GM18498 (cell line): ENCODE data around the gene ADD2.

Experiments used
- ATAC-seq: cut with Tn5 transposase; IDR thresholded peaks from one replicate; pipeline ENCODE4 v1.9.1; 2021; ENCODE audit warnings: mild to moderate bottlenecking, moderate library complexity; ENCODE audit not compliant: unreplicated experiment

Gene ADD2

DNA sequence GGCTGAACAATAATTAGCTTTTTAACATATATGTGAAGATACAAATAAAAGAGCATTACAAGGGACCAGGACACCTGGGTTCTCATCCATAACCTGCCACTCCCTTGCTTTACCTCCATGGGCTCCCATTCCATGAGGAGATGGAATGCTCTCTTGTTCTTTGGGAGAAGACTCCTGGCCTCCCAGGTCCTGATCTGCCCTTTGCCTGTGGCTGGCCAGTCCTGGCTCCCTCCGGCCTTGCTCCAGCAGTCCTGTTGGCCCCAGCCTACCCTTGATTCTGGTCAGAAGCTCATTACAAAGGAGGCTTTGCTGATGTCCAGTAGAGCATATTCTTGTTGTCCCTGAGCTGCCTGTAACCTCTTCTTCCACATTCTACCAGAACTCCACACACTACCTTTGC lies 60.3 kb downstream of the ADD2 start:
- ATAC-seq = no peak

DNA sequence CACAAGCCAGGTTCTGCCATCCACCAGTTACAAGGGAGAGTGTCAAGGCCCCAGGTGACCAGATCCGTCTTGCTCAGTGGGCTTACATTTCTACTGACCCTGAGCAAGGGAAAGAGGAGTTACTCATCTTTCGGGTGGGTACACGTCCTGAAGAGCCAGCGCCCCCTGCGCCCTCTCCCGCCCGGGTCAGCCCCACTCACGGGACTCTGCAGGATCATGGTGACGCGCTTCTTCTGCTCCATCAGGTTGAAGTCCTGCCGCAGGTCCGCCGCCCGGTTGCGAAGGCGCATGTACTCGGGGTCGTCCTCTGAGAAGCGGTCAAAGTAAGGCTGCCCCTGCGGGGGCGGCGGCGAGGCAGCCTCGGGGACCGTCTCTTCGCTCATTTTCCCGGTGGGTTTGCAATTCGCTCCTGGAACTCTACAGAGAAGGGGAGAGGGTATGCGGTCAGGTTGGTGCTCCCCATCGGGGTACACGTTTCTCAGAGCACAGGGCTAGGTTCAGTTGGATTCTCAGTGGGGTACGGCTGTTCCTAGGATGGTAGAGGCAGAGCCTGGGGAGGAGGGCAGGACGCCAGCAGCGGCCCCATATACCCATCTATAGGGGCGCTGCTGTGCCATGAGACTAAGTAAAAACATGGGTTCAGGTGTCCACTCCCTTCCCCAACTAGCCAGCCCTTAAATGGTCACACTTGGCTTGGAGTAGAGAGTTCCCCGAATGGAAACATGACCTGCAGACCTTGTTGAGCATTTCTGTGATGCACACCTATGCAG lies 61.8 kb downstream of the ADD2 start:
- no peak for ATAC-seq

DNA sequence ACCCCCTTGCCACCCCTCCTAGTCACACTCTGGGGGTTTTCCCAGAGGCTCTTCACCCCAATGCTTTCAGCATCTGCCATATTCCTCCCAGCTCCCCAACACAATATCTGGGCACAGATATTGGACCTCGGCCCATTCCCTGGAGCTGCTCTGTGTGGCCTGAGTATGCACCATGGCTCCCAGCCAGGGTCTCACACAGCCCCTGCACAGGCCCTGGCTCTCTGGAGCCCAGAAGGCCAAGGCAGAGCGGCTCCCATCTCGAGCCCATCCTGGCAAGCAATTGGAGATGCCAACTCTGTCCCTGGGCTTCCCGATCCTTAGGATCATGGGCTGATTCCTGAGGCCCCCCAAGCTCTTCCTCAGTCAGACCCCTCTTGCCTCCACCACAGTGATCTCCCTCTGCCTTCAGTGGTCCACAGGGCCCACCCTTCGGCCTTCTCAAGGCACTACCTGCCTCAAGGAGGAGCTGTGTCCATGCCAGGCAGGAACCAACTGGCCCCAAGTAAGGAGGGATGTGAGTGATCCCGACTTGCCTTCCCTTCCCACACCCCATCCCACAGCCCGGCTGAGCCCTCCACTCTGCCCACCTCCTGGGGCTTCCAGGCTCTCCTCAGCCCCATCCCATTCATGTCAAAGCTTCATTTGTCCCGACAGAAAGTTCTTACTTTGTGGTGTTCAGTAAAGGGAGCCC lies 62.7 kb downstream of the ADD2 start:
- ATAC-seq = no peak

DNA sequence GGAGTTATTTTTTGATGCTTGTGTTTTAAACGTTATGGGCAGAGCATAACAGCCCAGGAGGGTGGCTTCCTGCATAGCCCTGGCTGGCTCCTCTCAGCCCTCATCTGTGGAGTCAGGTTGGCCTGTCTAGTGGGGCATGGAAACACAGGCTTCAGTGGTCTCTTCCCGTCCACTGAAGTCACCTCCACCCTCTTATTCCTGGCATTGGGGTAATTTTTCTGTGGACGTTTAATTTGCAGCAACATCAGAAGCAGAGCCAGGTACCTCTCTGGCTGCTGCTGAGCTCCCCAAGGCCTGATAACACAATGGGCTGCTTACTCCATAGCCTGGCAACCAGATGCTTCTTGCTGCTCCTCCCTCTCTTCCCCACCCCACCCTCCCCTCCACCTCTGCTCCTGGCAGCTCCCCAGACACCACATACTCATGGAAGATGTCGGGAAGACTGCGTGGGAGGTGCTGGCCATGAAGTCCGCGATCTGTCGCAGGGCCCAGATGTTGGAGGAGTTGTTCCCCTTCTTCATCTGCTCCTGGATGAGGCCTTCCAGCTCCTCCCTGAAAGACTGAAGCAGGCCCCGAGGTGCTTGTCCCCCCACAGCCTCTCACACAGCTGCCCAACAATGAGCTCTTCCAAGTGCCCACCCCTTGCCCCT lies 64.0 kb downstream of the ADD2 start:
- no peak for ATAC-seq

DNA sequence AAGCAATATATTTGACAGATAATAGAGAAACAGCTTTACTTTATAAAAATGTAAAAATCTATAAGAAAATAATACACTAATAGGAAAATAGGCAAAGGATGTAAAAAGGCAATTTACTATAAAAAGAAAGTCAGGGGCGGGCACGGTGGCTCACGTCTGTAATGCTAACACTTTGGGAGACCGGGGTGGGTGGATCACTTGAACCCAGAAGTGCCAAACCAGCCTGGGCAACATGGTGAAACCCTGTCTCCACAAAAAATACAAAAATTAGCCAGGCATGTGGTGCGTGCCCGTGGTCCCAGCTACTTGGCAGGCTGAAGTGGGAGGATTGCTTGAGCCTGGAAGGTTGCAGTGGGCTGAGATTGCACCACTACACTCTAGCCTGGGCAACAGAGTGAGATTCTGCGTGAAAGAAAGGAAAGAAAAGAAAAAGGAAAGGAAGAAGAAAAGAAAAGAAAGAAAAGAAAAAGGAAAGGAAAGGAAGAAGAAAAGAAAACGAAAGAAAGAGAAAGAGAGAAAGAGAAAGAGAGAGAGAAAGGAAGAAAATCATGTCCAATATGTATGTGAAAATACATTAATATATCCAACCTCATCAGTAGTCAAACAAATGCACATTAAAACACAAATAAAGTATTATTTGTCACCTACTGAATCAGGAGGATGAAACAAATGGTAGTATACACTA lies 65.1 kb downstream of the ADD2 start:
- ATAC-seq = no peak

DNA sequence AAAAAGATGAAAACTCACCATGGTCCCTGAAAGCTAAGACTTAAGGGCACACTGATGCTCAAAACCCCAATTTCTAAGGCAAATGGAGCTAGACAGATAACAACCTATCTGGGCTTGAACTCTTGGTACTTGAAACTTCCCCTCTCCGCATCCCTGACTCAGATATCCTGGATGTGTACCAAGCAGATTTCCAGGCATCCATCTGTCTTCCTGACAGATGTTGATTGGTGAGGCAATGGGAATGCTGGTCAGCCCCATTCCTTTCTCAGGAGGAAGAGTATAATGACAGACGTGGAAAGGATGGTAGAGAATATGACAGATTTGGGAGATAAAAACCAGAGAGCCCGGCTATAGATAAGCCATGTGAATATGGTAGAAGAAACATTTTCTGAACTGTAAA lies 69.2 kb downstream of the ADD2 start:
- no peak for ATAC-seq

DNA sequence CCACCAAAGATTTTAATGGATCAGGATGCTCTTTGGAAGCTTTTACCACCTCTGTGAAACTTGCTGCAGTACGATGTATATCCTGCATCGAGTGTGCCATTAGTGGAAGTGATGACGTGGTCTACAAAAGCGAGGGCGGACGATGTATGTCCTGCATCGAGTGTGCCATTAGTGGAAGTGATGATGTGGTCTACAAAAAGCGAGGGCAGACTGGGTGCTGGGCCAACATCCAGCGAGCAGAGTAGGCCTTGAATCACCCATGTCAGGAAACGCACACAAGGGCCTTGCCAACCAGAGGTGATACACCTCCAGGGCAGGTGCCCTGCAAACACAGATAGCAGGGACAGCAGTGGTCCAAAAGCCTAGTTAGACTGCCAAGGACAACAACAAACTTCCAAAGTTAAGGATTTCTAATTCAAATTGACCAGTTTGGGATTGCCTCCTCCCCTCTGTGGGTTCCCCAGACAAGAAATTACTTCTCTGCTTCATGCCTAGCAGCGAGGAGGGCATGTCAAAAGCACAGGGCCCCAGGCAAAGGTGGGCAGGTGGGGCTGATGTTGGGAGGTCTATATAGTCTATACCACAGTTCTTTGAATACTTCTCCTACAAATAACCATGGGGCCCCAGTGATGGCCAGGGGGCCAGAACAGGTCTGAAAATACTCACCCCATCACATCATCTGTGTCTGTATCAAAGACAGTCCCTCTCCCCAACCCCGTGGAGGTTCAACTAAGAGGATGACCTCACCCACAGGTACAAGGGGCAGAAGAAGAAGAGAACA lies 70.2 kb downstream of the ADD2 start:
- ATAC-seq = no peak

DNA sequence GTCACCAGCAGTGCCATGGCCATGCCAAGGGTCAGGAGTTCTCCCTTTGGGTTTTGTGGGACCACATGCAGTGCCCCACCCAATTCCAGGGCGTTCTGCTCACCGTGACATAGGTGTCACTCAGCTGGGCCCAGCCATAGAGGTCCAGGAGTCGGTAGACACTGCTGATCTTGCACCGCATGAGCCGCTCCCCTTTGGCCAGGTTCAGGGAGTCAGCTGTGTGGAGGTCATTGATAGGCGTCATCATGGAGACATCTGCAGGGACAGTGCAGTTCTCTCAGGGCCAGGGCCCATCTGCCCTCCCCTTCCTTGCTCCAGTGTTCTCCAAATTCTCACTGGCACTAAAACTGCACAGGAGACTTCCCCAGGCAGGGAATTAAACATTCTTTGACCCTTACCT lies 71.9 kb downstream of the ADD2 start:
- ATAC-seq = no peak

DNA sequence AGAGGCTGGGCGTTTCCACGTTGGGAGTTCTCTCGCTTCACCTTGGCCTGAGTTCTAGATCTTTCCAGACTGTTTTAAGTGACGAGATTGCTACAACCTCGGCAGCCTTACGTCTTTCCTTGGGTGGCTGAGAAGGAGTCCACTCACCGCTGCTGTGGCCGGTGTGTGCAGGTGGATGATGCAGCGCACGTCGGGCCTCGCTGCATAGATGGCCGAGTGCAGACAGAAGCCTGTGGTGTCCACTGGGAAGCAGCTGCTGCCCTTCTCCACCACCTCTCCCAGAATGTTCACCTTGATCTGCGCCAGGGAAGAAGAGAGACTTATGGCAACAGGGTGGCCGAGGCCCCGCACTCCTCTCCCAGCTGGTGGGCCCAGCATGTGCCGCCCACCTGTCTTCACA lies 75.7 kb downstream of the ADD2 start:
- ATAC-seq = no peak

DNA sequence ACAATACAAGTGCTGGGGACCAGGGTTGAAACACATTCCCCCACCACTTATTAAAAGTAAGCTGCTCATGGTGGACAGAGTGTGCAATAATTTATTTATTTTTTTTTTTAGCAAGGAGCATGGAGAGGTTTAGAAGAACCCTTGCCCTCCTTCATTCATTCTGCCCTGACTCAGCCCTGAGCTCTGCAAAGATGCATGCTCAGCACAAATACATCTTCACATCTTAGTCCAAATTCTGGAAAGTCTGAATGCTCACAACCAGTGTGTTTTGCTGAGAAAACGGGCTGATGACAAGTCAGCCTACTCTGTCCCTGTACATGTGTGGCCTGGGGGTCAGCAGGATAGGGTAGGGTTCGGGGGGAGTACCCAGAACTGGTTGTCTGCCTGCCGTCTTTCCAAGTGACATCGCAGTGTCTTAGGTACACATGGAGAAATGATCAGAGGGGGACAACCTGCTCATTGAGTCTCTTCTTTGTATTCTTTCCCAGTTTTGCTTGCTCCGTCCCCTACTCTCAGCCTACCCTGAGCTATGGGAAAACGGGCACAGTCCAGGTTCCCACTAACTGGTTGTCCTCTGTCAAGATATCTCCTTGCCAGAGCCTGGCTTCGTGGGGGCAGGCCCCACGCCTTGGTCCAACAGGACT lies 76.4 kb downstream of the ADD2 start:
- no peak for ATAC-seq

DNA sequence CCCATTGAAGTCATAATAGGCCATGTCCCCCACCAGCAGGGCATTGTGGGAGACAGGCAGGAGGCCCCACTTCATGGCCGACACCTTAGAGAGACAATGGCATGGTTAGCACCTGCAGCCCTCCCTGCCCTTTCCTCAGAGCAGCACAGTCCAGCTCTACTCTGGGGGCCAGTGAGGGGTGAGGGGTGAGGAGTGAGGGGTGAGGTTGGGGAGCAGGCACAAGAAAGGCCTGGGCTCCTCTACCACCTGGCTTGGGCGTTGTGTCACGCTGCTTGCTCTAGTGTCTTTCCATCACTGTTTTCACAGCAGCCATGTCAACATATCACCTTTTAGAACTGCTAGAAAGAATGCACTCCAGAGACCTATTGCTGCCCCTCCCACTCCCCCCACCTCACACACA lies 77.2 kb downstream of the ADD2 start:
- ATAC-seq = no peak

DNA sequence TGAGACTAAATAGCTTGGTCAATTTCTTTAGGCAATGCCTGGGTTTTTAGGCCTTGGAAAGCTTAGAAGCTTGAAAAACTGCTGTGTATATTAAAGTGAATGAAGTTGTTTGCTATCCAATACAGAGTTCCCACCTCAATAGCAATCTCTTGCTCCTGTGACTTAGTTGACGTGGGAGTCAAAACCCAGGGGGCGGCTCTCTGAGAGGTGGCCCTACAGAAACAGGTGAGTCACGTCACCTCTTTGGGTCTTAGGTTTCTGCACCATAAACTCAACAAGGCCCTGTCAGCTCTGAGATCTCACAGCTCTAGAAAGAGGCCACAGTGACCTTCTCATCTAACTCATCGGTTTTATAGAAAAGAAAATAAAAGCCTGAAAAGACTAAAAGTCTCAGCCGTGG lies 79.6 kb downstream of the ADD2 start:
- ATAC-seq = no peak

DNA sequence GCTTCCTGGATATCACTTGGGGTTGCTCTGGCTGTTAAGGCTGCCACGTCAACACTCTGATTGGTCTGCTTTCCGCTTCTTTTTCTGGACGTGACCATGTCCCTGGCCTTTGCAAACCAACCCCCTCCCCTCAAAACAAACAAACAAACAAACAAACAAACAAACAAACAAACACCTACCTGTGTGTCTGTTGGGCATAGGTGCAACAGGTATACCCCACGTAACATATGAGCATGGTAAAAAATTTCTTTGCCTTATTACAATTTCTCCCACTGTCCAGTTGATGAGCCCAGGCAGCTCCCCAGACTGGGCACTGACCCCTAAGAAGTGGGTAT lies 80.6 kb downstream of the ADD2 start:
- no peak for ATAC-seq

DNA sequence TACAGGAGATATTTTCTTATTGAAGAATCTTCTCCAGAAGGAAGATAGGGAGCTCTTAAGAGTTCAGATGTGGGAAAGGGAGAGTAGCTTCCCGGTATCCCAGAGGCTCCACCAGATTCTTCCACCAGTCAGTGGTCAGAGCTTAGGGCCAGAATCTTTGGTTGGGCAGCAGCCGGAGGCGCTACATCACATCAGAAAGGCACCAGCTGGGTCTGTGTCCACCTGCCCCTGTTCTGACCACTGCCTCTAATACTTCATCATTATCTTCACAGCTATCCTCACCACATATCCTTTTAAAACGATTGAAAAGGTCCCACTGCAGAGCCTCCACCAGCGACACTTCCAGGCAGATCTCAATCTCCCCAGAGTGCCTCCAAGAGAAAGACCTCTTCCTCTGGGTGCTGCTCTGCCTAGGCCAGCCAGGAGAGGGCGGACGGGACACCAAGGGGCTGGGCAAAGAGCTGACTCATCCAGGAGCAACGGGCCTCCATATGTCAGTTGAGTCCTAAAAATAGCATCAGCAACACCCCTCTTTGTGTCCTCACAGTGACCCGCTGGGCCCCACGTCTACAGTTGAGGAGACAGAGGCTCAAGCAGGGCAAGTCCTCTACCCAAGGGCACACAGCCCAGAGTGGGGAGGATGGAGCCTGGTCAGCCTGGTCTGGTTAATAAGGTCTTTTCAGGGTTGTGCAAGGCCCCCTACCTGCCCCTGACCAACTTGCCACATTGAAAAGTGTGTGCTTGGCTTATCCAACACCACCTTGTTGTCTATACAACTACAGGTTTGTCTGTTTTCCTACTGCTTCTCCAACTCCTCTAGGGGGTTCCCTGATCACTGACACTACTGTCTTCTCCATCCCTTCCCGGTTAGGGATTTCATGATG lies 81.2 kb downstream of the ADD2 start:
- ATAC-seq = peak; percentile 53

DNA sequence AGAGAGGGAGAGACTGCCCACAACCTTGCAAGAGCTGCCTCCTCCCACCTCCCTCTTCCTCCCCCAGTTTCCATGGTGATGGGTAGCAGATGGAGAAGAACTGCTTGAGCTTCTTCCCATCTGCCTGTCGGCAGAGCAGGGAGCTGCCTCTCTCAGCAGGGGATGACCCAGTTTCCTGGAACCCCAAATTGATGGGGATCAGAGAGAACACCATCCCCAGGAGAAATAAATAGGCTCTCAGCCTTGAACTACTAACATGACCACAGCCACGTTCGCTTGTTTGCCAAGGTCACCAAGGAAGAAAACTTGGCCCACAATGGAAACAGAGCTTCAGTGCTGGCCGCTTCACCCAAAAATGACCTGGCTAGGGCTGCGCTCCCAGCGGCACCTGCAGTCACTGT lies 82.2 kb downstream of the ADD2 start:
- no peak for ATAC-seq

DNA sequence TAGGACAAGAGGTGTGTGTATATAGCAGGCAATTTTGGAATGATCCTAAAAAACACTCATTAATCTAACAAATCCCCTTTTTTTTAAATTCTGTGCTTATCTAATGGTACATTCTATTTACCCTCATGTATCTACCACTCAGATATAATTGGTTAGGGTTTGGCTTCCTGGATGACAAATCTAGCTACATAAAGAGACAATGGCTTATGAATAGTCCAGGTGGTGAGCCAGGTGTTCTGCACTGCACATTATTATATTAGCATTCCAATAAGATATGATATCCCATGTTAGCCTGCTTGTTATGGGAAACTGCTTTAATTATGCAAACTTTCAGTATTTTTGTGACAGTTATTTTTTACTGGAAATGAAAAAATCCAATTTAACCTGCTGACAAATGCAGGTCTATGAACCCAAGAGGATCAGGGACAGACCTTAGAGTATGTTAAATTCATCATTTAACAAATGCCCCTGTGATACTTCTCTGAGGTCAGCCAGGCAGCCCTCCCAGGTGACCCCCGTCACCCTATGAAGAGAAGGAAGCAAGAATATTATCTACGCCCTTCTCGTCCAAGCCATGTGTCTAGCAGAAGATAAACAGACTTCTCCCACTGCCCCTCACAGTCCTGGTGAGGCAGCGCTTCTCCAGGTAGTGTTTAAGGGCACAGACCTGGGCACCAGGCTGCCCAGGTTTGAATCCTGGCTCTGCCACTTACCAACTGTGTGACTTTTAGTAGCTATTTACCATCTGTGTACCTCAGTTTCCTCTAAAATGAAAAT lies 83.0 kb downstream of the ADD2 start:
- no peak for ATAC-seq

DNA sequence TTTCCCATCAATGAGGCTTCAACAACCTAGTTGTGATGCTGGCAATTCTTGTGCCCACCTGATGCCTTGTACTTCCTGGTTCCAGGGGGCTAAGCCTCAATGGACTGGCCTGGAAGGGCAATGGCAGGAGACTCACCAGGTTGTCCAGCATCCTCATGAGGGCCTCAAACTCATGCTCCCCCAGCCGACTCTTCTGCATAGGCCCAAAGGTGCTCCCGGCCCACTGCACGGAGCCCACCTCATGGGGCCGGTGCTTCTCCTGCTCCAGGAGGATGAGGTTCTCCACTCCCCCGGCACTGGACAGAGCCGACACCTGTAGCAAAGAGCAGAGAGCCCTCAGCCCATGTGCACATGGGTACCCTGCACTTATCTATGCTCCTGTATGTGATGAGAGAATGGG lies 84.5 kb downstream of the ADD2 start:
- ATAC-seq = no peak

DNA sequence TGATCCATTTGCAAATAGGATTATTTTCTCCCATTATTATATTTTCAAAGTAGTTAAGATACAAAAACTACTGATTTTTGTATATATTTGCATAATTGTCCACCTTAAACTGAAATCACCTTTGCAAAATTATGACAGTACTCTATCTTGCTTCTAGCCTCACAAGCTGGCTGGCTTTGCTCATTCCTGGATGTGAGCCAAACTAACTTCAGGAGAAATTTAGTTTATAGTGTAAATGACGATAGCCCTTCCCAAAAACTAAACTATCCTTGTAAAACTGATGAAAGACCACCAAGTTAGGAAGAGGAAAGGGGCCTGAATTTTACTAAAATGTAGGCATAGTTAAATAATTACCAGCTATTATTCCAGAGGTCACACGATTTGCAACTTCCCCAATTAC lies 87.3 kb downstream of the ADD2 start:
- ATAC-seq = no peak

DNA sequence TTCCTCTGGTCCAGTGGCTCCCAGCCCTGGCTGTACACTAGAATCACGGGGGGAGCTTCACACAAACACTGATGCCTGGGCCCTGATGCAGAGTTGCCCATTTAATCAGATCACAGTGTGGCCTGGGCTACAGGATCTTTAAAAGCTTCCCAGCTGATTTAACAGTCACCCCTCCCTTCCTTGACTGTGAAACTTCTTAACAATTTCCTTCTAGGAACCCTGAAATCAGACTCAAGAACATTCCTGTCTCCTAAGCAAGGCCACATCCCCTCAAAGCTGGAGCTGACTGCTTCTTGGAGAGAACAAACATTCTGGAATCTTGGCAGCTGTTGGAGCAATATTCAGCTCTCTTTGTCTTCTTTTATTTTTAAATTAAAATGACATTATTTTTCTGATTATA lies 88.7 kb downstream of the ADD2 start:
- no peak for ATAC-seq
